ENCODE data around the gene ZFR.

- TF ChIP-seq POLR2A (IDR thresholded peaks at IDR 0.05) (no peak), CTCF (IDR thresholded peaks at IDR 0.05 in 8 of 11, conservative IDR thresholded peaks at IDR 0.05 in 3 of 11) (no peak)
Observed at GRCh38 chr5:32413466-32414263, 30.9 kb downstream of the ZFR start.

Data from spleen (tissue), 7 donors.